Thymus (tissue), 11 donors: ENCODE results near the gene JUND. TPM values are rescaled to one million over a fixed set of nuclear protein-coding genes. Genes with fewer than 3 reads are reported as not detected.

Experiments
- DNase-seq, 9 donors: peaks; one replicate each; pipeline ENCODE4 v3.0.0-alpha.2; 2013; ENCODE audit warnings: low spot score in 9 of 9, low read depth in 6 of 9, missing footprints in 1 of 9
- H3K27ac ChIP-seq, 2 donors: one replicate each; pipeline ENCODE4 v1.5.1; 2013; ENCODE audit warnings: control low read depth in 1 of 2, low read depth in 1 of 2, low read length in 1 of 2, mild to moderate bottlenecking in 1 of 2, moderate library complexity in 1 of 2
- H3K27me3 ChIP-seq, 2 donors: one replicate each; pipeline ENCODE4 v1.5.1; 2013; ENCODE audit warnings: low read length in 1 of 2; ENCODE audit not compliant: control insufficient read depth in 2 of 2, insufficient read depth in 1 of 2
- H3K36me3 ChIP-seq, 2 donors: one replicate each; pipeline ENCODE4 v1.5.1; 2013; ENCODE audit warnings: low read length in 1 of 2, mild to moderate bottlenecking in 1 of 2, moderate library complexity in 1 of 2; ENCODE audit not compliant: control insufficient read depth in 2 of 2, insufficient read depth in 2 of 2
- H3K4me1 ChIP-seq, 2 donors: one replicate each; pipeline ENCODE4 v1.5.1; 2013; ENCODE audit warnings: low read length in 2 of 2; ENCODE audit not compliant: control insufficient read depth in 2 of 2, insufficient read depth in 2 of 2
- H3K4me3 ChIP-seq, 2 donors: one replicate each; pipeline ENCODE4 v1.5.1; 2013; ENCODE audit warnings: low read length in 2 of 2, control low read depth in 1 of 2, mild to moderate bottlenecking in 1 of 2
- H3K9me3 ChIP-seq, 2 donors: one replicate each; pipeline ENCODE4 v1.5.1; 2013; ENCODE audit warnings: low read length in 1 of 2, mild to moderate bottlenecking in 1 of 2; ENCODE audit not compliant: control insufficient read depth in 2 of 2, insufficient read depth in 1 of 2
- WGBS: extraction: QIAGEN DNeasy Blood & Tissue Kit; methylation state at CpG from one replicate; pipeline ENCODE4 v1.1.7; 2013; 5-methylcytosine and 5-hydroxymethylcytosine counted together
- polyA plus RNA-seq: library from polyadenylated mRNA; stranded (reverse); fragments of 200-250 nt; gene quantifications from one replicate; pipeline ENCODE4 v1.2.3, GENCODE V29; 2013
- total RNA-seq: library from RNA; stranded (reverse); fragments of 120-200 nt; gene quantifications from one replicate; pipeline ENCODE4 v1.2.4, GENCODE V29; 2013
- donor health status: healthy.

JUND gene
- total and polyA plus RNA-seq, 2 donors: 65.8 to 88.3 TPM

DNA sequence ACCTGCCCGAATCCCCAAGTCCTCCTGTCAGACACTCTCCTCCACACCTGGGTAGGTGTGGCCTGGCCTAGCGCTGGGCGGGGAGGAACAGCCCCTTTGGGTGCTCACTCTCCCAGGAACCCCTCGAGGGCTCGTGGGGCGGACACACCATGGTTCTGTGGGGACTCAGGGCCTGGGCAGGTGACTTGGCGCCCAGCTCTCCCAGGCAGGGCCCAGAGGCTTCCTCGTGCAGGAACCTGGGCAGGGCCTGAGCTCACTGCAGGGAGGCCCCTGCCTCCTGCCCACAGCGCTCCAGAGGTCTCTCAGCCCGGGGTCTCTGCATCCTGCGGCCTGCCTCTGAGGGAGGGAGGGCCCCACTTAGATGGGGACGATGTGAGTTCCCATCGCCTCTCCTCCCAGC lies 29.5 kb upstream of the JUND start:
- no peaks in the 10 kb centered on the region for H3K27me3 ChIP-seq
- no peak overlapping the region for H3K4me3 ChIP-seq
- H3K36me3 ChIP-seq: peaks cover 86 to 91% of the 10 kb centered on the region in 2 donors
- 98% methylated on average over 13 of the region's 13 CpGs for WGBS
- H3K9me3 ChIP-seq: peaks cover 2 to 3% of the 10 kb centered on the region in 2 donors
- H3K27ac ChIP-seq: no peak overlapping the region
- H3K4me1 ChIP-seq: peaks cover 0 to 27% of the 10 kb centered on the region in 2 donors
- DNase-seq: no peak

DNA sequence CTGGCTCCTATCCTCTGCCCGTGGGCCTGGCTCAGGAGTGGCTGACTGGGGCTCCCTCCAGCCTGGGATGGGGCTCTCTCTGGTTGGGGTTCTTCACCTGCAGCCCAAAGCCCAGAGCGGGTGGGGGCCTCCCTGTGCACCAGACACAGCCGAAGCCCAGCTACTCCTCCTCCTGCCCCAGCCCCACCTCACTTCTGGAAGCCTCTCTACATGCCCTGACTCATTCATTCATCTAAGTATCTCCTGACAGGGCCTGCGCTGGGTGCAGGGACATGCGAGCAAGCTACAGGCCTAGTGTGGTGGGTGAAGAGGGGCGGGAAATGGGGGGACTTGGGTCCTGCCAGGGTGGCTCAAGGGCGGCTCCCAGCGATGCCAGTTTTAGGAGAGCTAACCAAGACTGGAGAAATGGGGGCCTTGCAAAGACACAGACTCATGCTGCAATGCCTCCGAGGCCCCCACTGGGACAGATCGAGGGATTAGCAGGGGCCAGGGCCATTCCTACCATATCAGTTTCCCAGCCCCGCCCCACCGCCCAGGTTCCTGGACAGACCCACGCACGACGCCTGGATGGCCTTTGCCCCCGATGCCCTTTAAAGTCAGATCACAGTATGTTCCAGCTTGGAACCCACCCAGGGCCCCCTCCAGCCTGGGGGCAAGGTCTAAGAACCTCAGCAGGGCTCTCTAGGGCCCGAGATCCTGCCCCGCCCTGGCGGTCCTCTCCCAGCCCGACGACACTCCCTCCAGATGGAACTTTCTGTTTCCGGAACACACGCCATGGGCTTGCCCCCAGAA lies 28.9 kb upstream of the JUND start:
- Histone ChIP-seq H3K4me1 (peaks cover 4 to 33% of the 10 kb centered on the region in 2 donors), H3K36me3 (peaks cover 82 to 89% of the 10 kb centered on the region in 2 donors), H3K27ac (no peak overlapping the region), H3K27me3 (no peaks in the 10 kb centered on the region), H3K4me3 (no peak overlapping the region), H3K9me3 (peaks cover 2 to 5% of the 10 kb centered on the region in 2 donors)
- WGBS: 93% methylated on average over 23 of the region's 23 CpGs
- no peak for DNase-seq

- peaks cover 10 to 40% of the 10 kb centered on the region in 2 donors for H3K4me1 ChIP-seq
- no peaks in the 10 kb centered on the region for H3K27me3 ChIP-seq
- H3K27ac ChIP-seq: no peak overlapping the region
- peaks cover 79 to 86% of the 10 kb centered on the region in 2 donors for H3K36me3 ChIP-seq
- DNase-seq: no peak
- 95% methylated on average over 33 of the region's 33 CpGs for WGBS
- H3K4me3 ChIP-seq: no peak overlapping the region
- H3K9me3 ChIP-seq: peaks cover 2 to 7% of the 10 kb centered on the region in 2 donors
These were observed 28.2 kb upstream of the JUND start for GRCh38 chr19:18309525-18310064.

DNA sequence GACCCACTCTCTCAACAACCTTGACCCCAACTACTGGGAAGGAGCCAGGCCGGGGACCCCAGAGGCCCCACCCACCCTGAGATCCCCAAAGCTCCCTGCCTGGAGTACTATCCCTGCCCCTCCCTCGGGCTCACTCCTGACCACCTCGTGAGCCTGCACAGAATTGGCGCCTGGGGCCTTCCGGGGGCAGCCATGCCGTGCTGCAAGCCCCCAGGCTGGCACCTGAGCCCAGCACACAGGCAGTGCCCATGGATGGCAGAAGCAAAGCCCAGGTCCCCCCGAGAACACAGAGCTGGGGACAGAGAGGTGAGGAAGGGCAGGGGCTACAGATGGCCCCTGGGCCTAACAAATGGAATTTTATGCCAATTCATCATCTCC lies 27.5 kb upstream of the JUND start:
- WGBS: 98% methylated on average over 7 of the region's 7 CpGs
- Histone ChIP-seq H3K27me3 (no peaks in the 10 kb centered on the region), H3K27ac (no peak overlapping the region), H3K4me1 (peaks cover 17 to 47% of the 10 kb centered on the region in 2 donors), H3K9me3 (peaks cover 2 to 7% of the 10 kb centered on the region in 2 donors), H3K36me3 (peaks cover 73 to 79% of the 10 kb centered on the region in 2 donors), H3K4me3 (no peak overlapping the region)
- no peak for DNase-seq

DNA sequence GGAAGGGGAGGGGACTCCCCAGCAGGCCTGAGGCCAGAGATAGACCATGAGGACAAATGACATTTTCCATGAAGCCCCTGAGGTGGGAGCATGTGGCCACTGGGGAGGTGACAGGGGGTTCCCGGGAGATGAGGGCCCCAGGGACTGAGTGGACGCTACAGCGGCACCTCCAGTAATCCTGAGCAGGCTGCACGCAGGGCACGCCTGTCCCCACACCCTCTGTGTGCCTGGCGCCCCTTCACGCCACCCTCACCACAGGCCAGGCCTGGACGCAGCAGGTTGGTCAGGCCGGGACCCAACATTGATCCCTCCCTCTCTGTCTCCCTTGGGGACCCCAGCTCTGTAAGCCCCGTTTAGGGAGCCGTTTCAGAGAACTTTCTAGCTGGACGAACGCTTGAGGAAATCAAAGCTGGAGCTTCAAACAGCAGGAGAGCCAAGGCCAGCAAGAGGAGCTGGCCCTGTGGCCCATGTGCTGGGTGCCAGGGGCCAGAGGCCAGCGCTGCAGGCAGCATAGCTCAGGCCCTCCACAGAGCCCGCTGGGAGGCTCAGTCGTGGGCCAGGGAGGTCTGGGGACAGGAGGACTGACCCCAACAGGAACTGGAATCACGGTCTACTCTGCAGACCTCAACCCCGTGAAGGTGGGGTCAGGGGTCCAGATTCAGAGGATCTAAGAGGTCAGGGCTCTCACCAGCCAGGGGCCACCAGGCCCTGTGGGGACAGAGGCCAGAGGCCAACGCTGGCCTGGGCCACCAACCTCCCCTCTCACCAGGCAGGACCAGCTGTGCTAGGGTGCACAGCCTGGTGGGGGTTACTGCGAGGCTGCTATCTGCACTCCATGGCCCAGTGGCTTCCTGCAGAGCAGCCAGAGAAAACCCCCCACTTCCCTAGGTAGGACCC lies 26.9 kb upstream of the JUND start:
- Histone ChIP-seq H3K4me3 (no peak overlapping the region), H3K4me1 (peaks cover 21 to 53% of the 10 kb centered on the region in 2 donors), H3K9me3 (peaks cover 2 to 7% of the 10 kb centered on the region in 2 donors), H3K27me3 (no peaks in the 10 kb centered on the region), H3K27ac (no peak overlapping the region), H3K36me3 (peaks cover 70 to 74% of the 10 kb centered on the region in 2 donors)
- no peak for DNase-seq
- WGBS: 97% methylated on average over 20 of the region's 20 CpGs

DNA sequence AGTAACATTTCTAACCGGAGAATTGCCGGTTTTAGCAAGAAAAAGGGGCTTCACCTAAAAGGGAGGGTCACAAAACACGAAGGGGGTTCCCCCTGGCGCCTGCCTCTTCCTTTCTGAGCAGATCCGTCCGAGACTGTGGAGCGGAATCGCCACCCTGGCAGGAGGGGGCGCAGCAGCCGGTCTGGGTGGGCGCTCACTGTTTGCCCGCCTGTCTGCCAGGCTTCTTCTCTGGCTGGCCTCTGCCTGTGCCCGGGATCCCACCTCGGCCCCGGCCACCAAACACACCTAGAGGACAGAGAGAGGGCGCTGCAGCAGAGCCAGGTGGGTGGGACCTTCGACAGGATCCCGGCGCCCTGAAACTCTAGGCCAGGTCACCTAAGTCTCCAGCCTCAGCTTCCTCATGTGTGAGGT lies 25.9 kb upstream of the JUND start:
- H3K27ac ChIP-seq: peak overlapping the region in 1 of 2 donors; percentile 73
- H3K27me3 ChIP-seq: no peaks in the 10 kb centered on the region
- WGBS: 95% methylated on average over 19 of the region's 19 CpGs
- H3K4me1 ChIP-seq: peaks cover 21 to 63% of the 10 kb centered on the region in 2 donors
- H3K4me3 ChIP-seq: no peak overlapping the region
- H3K36me3 ChIP-seq: peaks cover 60 to 65% of the 10 kb centered on the region in 2 donors
- no peak for DNase-seq
- H3K9me3 ChIP-seq: peaks cover 2 to 7% of the 10 kb centered on the region in 2 donors

DNA sequence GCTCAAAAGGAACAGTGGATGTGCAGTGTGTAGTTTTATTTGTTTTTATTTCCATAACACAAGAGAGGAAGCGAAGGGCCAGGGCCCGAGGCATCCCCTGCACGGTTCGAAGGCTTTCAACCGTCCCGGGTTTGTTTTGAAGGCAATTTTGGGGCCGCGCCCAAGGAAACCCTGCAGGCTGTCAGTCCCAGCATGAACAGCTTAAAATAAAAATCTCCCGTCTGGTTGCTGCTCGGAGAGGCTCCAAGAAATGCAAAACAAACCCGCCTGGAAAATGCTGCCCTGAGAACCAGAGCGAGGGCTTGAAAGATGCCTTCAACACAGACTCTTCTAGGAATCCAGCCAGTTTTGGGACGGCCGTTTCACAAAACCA lies 25.5 kb upstream of the JUND start:
- Histone ChIP-seq H3K27me3 (no peaks in the 10 kb centered on the region), H3K4me1 (peaks cover 21 to 63% of the 10 kb centered on the region in 2 donors), H3K36me3 (peaks cover 56 to 61% of the 10 kb centered on the region in 2 donors), H3K9me3 (peaks cover 2 to 7% of the 10 kb centered on the region in 2 donors), H3K4me3 (no peak overlapping the region), H3K27ac (peak overlapping the region; percentile 25 to 46)
- DNase-seq: no peak
- WGBS: 92% methylated on average over 14 of the region's 14 CpGs

- no peak for DNase-seq
- peaks cover 51 to 56% of the 10 kb centered on the region in 2 donors for H3K36me3 ChIP-seq
- peaks cover 21 to 63% of the 10 kb centered on the region in 2 donors for H3K4me1 ChIP-seq
- no peaks in the 10 kb centered on the region for H3K27me3 ChIP-seq
- H3K9me3 ChIP-seq: peaks cover 2 to 7% of the 10 kb centered on the region in 2 donors
- peak overlapping the region; percentile 25 to 46 for H3K27ac ChIP-seq
- WGBS: 91% methylated on average over 26 of the region's 26 CpGs
- no peak overlapping the region for H3K4me3 ChIP-seq
These were observed 24.9 kb upstream of the JUND start for GRCh38 chr19:18306209-18306887.
